Naive B cell (primary cell): ENCODE measurements around the gene JMJD6. TPM values are rescaled to one million over a fixed set of nuclear protein-coding genes. Genes with fewer than 3 reads are reported as not detected.
"Not testable (repeated sequence)": the region's sequence is repeated elsewhere in the genome, so short reads cannot be mapped to it uniquely, and the experiment has no call there.

ENCODE experiments used
- ATAC-seq, 2 donors: fragments of 150-1000 bp; cut with Tn5 transposase; 2 replicates each; pipeline ENCODE4 v1.10.0; 2021; ENCODE audit warnings: low read depth in 2 of 2, mild to moderate bottlenecking in 2 of 2, moderate library complexity in 2 of 2
- DNase-seq: peaks from one replicate; pipeline ENCODE4 v3.0.0; 2022
- H3K27ac Mint-ChIP-seq, 6 donors: one replicate each; pipeline ENCODE4 v1.8.0; 2020 to 2022; ENCODE audit warnings: mild to moderate bottlenecking in 6 of 6, mixed read lengths in 6 of 6, moderate library complexity in 5 of 6, inconsistent platforms in 2 of 6
- H3K27me3 Mint-ChIP-seq, 3 donors: one replicate each; pipeline ENCODE4 v1.8.0; 2021 to 2022; ENCODE audit warnings: mixed read lengths in 3 of 3, mild to moderate bottlenecking in 1 of 3
- H3K36me3 Mint-ChIP-seq, 2 donors: one replicate each; pipeline ENCODE4 v1.8.0; 2020 to 2022; ENCODE audit warnings: mixed read lengths in 2 of 2, inconsistent platforms in 1 of 2, mild to moderate bottlenecking in 1 of 2
- H3K4me1 Mint-ChIP-seq, 3 donors: one replicate each; pipeline ENCODE4 v1.8.0; 2020 to 2022; ENCODE audit warnings: mixed read lengths in 3 of 3, inconsistent platforms in 1 of 3, mild to moderate bottlenecking in 1 of 3, moderate library complexity in 1 of 3
- H3K4me3 Mint-ChIP-seq, 8 donors: one replicate each; pipeline ENCODE4 v1.8.0; 2020 to 2022; ENCODE audit warnings: mild to moderate bottlenecking in 8 of 8, mixed read lengths in 8 of 8, moderate library complexity in 8 of 8, inconsistent platforms in 2 of 8
- H3K9me3 Mint-ChIP-seq, 7 donors: one replicate each; pipeline ENCODE4 v1.8.0; 2020 to 2022; ENCODE audit warnings: mixed read lengths in 7 of 7, mild to moderate bottlenecking in 5 of 7, inconsistent platforms in 2 of 7, moderate library complexity in 1 of 7
- polyA plus RNA-seq, 6 donors: library from polyadenylated mRNA; unstranded; fragments of 300-500 nt; fragmentation: Illumina TruSeq; gene quantifications; one replicate each; pipeline ENCODE4 v1.2.3, GENCODE V29; 2021; ENCODE audit warnings: low read depth in 6 of 6

JMJD6 gene
- polyA plus RNA-seq, 6 donors from 2014 or later, result 17.4 to 38.2 (median 20.0) TPM

DNA sequence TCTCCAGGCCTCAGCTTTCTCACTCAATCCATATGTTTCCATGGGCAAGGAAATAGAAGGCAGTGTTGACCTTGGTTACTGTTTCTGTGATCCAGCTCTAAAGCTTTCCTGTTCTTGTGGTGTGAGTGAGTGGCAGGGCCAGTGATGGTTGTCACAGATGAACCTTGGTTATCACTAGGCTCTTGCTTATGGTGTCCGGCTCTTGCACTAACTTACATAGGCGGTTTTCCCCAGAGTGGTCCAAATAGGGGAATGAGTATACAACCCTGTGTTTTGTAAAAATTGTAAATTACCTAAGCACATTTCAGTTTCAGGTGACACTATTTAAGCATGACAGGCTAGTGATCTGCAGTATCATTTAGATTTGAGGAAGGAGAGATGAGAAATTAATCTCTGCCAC lies 18.3 kb upstream of the JMJD6 start:
- DNase-seq (no peak), ATAC-seq (no peak)
- Mint-ChIP-seq H3K9me3 (no peaks in the 10 kb centered on the region), H3K4me1 (peaks cover 0 to 10% (median 4%) of the 10 kb centered on the region in 3 donors), H3K36me3 (peaks cover 9 to 16% of the 10 kb centered on the region in 2 donors), H3K27me3 (no peaks in the 10 kb centered on the region), H3K4me3 (no peak overlapping the region), H3K27ac (no peak overlapping the region)

DNA sequence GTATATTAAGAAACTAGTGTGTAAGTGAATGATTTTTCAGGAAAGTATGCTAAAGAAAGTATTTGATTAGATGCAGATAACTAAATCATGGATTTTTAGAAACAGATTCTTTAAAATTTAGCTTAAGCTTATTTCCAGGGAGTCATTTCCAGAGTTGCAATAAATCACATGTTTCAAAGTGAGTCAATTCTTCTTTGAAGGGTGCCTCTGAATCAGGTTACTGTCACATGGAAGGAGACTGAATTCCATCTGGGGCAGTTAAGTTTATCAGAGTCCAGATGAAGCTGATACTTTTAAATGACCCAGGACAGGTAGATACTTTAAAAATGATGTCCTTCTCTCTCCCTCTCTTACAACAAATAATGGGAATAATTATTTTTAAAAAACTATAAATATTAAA lies 16.6 kb upstream of the JMJD6 start:
- H3K4me3 Mint-ChIP-seq, result no peak overlapping the region
- no peaks in the 10 kb centered on the region for H3K27me3 Mint-ChIP-seq
- H3K4me1 Mint-ChIP-seq, result peaks cover 0 to 23% (median 14%) of the 10 kb centered on the region in 3 donors
- H3K36me3 Mint-ChIP-seq, result peaks cover 9 to 16% of the 10 kb centered on the region in 2 donors
- ATAC-seq (no peak), DNase-seq (no peak)
- no peaks in the 10 kb centered on the region for H3K9me3 Mint-ChIP-seq
- H3K27ac Mint-ChIP-seq, result no peak overlapping the region

DNA sequence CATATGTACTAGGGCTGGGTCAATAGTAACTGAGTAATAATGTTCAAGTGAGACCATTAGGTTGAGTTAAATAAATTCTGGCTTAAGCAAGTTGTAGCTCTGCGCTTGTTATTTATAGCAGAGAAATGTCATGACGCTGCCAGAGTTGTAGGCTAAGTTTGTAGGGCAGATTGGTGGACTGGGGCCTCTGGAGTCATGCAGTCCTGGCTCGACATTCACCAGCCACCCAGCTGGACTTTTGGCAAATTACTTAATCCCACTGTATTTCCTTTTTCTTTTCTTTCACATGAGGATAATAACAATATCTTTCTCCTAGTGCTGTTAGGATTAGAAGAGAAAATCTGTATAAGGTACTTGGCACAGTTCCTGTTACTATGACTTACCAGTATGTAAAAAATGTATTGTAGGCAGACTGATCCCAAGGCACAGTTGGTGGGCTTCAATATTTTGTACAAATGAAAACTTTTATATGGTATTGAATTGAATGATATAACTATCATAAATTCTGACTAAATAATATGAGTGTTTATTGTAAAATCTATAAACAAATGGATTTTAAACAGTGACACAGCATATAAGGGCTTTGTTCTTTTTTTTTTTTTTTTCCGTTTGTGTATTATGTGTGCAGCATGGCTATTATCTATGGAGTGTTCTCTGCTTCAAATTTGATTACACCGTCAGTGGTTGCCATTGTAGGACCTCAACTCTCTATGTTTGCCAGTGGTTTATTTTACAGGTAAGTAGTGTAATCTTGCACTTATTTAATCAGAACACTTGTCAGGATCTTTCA lies 14.1 kb upstream of the JMJD6 start:
- H3K9me3 Mint-ChIP-seq, result no peaks in the 10 kb centered on the region
- no peak for ATAC-seq
- H3K27me3 Mint-ChIP-seq, result no peaks in the 10 kb centered on the region
- peak overlapping the region in 2 of 6 donors; percentile 21 to 29 for H3K27ac Mint-ChIP-seq
- peak overlapping the region in 1 of 8 donors; percentile 44 for H3K4me3 Mint-ChIP-seq
- H3K4me1 Mint-ChIP-seq, result peaks cover 7 to 25% (median 17%) of the 10 kb centered on the region in 3 donors
- DNase-seq, result no peak
- peaks cover 12 to 20% of the 10 kb centered on the region in 2 donors for H3K36me3 Mint-ChIP-seq

DNA sequence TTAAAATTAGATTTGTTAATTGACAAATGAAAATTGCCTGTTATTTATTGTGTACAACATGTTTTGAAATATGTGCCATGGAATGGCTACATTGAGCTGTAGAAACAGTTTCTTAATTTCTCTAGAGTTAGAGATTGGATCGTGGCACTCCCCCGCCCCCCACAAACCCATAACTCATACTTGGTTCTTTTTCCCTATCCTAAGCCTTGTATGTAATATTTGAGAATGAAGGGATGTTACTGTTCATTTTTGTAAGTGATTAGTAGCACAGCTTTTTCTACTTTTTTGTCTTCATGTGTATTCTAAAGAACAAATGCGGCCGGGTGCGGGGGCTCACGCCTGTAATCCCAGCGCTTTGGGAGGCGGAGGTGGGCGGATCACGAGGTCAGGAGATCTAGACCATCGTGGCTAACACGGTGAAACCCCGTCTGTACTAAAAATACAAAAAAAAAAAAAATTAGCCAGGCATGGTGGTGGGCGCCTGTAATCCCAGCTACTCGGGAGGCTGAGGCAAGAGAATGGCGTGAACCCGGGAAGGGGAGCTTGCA lies 13.2 kb upstream of the JMJD6 start:
- ATAC-seq, DNase-seq, H3K9me3 Mint-ChIP-seq, H3K27me3 Mint-ChIP-seq: not testable (repeated sequence)
- Mint-ChIP-seq H3K4me1 (peaks cover 15 to 34% (median 25%) of the 10 kb centered on the region in 3 donors), H3K4me3 (peak overlapping the region in 1 of 8 donors; percentile 95), H3K27ac (peak overlapping the region in 2 of 6 donors; percentile 44 to 71), H3K36me3 (peaks cover 15 to 23% of the 10 kb centered on the region in 2 donors)

DNA sequence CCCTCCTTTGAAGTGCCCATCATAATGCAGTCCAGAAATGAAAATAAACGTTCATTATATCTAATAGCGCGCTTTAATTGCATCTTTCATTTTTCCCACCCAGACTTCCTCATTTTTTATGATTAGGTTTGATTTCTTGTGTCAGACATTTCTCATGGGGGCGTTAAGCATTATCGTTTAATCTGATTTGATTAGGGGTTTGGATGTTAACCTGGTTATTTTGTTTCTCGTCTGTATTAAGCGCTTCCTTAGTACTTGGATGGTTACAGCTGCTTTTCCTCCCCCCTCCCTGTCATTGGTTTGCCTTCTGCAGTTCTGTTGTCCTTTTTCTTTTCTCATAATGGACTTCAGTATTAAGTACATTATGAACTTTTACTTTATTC lies 12.1 kb upstream of the JMJD6 start:
- no peak for ATAC-seq
- peaks cover 27 to 46% (median 34%) of the 10 kb centered on the region in 3 donors for H3K4me1 Mint-ChIP-seq

DNA sequence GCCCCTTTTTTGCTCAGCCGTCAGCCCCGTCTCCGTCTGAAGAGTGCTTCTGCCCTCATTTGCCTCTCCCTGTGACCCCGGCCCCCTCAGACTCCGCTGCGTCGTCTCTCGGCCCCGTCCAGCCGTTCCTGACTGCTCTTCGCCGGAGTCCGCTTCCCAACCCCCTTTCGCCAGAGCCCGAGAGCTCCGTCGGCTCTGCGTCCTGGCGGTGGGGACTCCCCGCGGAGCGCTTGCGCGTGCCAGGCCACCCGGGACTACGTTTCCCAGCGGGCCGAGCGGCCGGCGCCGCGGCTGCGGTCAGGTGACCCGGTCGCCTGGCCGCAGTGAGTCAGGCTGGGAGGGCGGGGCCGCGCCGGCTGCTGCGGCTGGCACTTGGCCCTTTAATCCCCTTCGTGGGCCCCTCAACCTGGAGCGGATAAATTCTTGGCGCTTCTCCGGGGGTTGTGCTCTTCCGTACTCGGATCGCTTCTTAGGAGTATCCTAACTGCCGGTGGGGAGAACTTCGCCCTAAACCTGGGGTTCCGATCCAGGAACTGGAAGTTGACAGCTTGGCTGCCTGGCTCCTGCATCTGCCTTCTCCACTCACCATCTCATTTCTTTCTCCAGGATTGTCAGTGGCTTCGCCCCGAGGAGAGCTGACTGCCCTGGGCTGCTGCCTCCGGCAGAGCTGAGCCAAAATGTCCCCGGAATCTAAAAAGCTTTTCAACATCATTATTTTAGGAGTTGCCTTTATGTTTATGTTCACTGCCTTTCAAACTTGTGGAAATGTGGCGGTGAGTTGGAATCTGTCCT lies 11.5 kb upstream of the JMJD6 start, which contains the start of gene MFSD11:
TSS of gene MFSD11 (plus strand) at position 444 of the 792 bp plus-strand sequence. CDS start at position 678, 234 bp downstream.
- Mint-ChIP-seq H3K27ac (peak within 1 kb of the TSS; percentile 97 to 99 (median 99)), H3K9me3 (no peaks in the 10 kb centered on the region), H3K27me3 (no peaks in the 10 kb centered on the region), H3K4me1 (peaks cover 31 to 52% (median 34%) of the 10 kb centered on the region in 3 donors), H3K36me3 (peaks cover 29 to 33% of the 10 kb centered on the region in 2 donors), H3K4me3 (peak within 1 kb of the TSS; percentile 95 to 99 (median 98))
- DNase-seq (peak; percentile 94), ATAC-seq (peak; percentile 69 to 70)

More for the DNA sequence above, 12.1 kb upstream of the JMJD6 start:
- H3K9me3 Mint-ChIP-seq, result no peaks in the 10 kb centered on the region
- peaks cover 24 to 33% of the 10 kb centered on the region in 2 donors for H3K36me3 Mint-ChIP-seq
- peak overlapping the region; percentile 95 to 99 (median 98) for H3K4me3 Mint-ChIP-seq
- H3K27ac Mint-ChIP-seq, result peak overlapping the region; percentile 97 to 99 (median 99)
- no peak for DNase-seq
- H3K27me3 Mint-ChIP-seq, result no peaks in the 10 kb centered on the region

DNA sequence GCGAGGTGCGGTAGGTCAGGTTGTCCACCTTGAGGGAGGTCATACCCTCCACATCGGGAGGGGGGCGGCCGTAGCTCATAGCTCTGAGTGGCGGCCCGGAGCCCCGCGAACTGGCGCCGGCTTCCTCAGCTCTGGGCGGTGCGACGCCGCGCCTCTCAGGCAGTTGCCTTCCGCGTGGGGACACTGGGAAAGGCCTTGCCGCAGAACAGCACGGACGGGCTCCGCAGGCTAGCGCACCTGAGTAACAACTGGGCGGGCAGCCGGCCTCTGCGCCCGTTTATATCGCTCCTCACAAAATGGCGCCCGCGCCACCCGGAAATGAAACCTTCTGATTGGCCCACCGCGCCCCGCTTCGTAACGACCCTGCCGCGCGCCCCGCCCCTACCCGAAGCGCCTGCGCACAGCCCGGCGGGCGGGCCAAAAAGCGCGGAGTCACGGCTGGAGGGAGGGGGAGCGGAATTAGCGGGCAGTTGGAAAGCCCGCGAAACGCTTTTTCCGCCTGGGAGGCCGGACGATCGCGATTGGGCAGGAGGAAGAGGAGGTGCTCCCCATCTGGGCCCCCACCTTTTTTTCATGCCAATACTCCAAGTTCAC lies 10.8 kb upstream of the JMJD6 start, which contains the start of gene SRSF2:
TSS of gene SRSF2 (minus strand) at position 250 of the 594 bp plus-strand sequence. CDS start at position 79, 171 bp downstream.
- peaks cover 31 to 58% (median 34%) of the 10 kb centered on the region in 3 donors for H3K4me1 Mint-ChIP-seq

DNA sequence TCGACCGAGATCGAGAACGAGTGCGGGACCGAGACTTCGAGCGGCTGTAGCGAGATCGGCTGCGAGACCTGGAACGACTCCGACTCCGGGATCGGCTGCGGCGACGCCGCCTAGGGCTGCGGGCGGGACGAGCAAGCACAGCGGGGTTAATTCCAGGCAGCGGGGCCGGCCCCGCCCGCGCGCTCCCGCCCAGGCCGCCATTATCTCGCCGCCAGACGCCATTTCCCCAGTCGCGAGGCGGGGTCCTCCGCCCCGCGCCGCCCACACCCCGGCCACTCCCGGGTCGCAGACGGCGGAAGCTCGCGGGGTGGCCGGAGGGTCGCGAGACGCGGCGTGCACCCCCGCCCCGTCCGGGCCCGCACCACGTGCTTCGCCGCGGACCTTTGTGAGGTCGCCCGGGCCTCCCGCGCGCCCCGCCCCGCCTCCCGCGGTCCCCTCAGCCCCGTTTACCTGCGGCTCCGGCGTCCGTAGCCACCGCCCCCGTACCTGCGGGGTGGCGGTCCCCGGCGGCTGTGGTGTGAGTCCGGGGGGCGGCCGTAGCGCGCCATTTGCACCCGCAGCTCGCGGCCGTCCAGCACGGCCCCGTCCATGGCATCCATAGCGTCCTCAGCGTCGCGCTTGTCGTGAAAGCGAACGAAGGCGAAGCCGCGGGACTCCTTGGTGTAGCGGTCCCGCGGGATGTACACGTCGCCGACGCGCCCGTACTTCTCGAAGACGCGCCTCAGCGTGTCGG lies 10.1 kb upstream of the JMJD6 start:
- H3K27ac Mint-ChIP-seq, result peak overlapping the region; percentile 97 to 99 (median 99)
- ATAC-seq (peak; percentile 13 to 18), DNase-seq (peak; percentile 60)
- H3K9me3 Mint-ChIP-seq, result no peaks in the 10 kb centered on the region
- peaks cover 33 to 64% (median 34%) of the 10 kb centered on the region in 3 donors for H3K4me1 Mint-ChIP-seq
- H3K4me3 Mint-ChIP-seq, result peak overlapping the region; percentile 95 to 99 (median 98)
- peaks cover 25% of the 10 kb centered on the region in 2 donors for H3K36me3 Mint-ChIP-seq
- H3K27me3 Mint-ChIP-seq, result no peaks in the 10 kb centered on the region

More for the DNA sequence above, 10.8 kb upstream of the JMJD6 start, which contains the start of gene SRSF2:
- Mint-ChIP-seq H3K27ac (peak within 1 kb of the TSS; percentile 97 to 99 (median 99)), H3K4me3 (peak within 1 kb of the TSS; percentile 95 to 99 (median 98)), H3K27me3 (no peaks in the 10 kb centered on the region), H3K36me3 (peaks cover 29% of the 10 kb centered on the region in 2 donors), H3K9me3 (no peaks in the 10 kb centered on the region)
- ATAC-seq (peak; percentile 67), DNase-seq (peak; percentile 100)

DNA sequence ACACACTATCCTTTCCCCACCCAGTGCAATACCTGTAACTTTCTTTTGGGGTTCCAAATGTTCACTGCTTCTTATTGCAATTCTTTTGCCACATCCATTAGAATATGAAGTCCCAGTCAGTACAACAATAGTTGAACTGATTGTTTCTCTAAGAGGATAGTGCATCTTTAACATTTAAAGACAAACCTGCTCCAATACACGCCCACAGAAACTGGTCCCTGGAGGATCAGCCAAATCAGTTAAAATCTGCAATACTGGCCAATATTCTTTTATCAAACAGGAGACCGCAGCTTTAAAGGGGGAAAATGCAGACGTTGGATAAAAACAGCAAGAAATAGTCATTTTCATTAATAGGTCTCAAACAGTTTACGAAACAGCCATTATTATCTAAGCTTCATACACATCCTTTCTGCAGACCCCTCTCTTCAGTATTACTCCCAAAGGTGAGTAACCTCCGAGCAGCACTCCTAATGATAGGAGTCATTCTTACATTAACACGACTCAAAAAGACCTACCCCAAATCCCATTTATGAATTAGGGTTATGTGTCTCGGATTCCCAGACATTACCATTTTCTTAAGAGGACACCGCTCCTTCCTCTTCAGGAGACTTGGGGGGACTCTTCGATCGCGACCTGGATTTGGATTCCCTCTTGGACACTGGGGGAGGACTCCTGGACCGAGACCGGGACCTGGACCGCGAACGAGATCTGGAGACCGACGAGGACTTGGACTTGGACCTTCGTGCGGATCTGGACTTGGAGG lies 9.4 kb upstream of the JMJD6 start:
- Mint-ChIP-seq H3K4me1 (peaks cover 34 to 72% (median 35%) of the 10 kb centered on the region in 3 donors), H3K9me3 (no peaks in the 10 kb centered on the region), H3K27ac (peak overlapping the region; percentile 86 to 97 (median 96)), H3K4me3 (peak overlapping the region; percentile 95 to 98 (median 96)), H3K27me3 (no peaks in the 10 kb centered on the region), H3K36me3 (peaks cover 25% of the 10 kb centered on the region in 2 donors)
- DNase-seq (no peak), ATAC-seq (no peak)

DNA sequence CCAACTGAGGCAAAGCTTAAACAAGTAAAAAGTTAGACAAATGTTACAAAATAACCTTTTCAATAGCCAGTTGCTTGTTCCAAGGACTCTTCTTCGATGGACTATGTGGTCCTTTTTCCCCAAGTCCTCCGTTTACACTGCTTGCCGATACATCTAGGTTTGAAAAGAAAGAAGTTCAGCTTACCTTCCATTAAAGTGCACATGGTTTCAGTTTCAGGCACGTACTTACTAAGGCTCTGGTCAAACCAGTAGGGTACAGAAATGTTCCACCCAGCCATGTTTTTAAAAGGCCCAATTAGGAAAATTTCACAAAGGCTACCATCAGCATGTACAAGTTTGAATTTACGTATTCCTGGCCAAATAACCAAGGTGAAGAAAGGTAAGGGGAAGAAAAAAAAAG lies 8.6 kb upstream of the JMJD6 start:
- peaks cover 25% of the 10 kb centered on the region in 2 donors for H3K36me3 Mint-ChIP-seq
- peak; percentile 28 for DNase-seq

DNA sequence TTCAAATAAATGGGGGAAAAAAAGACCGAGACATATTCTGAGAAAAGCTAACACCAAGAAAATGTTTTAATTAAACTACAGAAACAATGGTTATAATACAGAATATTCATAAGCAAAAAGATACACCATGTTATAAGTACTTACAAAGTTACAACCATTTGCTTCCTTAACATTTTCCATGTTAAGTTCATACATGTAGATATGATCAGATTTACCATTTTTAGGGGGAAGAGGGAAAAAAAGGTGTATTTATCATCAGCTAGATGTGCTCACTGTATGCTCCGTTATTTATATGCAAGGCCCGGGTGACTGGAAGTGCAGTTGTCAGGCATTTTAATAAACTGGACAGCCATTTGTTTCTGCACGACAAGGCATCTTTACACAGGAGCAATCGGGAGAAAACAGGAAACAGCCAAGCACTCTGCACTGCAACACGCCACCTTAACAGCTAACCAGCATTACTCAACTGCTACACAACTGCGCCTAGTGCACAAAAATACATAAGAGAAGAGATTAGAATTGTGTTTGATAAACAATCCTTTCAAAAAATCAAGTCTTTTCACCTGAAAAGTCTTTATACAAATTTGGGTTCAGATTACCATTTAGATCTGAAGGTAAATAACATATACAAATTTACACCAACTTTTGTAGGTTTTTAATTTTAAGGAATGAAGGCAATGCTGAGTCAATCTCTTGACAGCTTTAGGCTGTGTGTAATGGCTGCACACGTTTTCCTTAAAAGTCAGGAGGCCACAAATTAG lies 7.9 kb upstream of the JMJD6 start:
- Mint-ChIP-seq H3K9me3 (no peaks in the 10 kb centered on the region), H3K4me3 (peak overlapping the region; percentile 95 to 98 (median 96)), H3K27me3 (no peaks in the 10 kb centered on the region), H3K27ac (peak overlapping the region; percentile 7 to 97 (median 81)), H3K36me3 (peaks cover 25% of the 10 kb centered on the region in 2 donors), H3K4me1 (peaks cover 34 to 75% (median 37%) of the 10 kb centered on the region in 3 donors)
- ATAC-seq, result no peak
- no peak for DNase-seq

More for the DNA sequence above, 8.6 kb upstream of the JMJD6 start:
- H3K4me1 Mint-ChIP-seq, result peaks cover 34 to 73% (median 35%) of the 10 kb centered on the region in 3 donors
- H3K27me3 Mint-ChIP-seq, result no peaks in the 10 kb centered on the region
- no peaks in the 10 kb centered on the region for H3K9me3 Mint-ChIP-seq
- H3K4me3 Mint-ChIP-seq, result peak overlapping the region; percentile 95 to 98 (median 96)
- peak overlapping the region; percentile 83 to 97 (median 96) for H3K27ac Mint-ChIP-seq
- ATAC-seq, result no peak
